ENCODE data around the gene TLCD3B.
A peak's percentile ranks its signal among the peaks of the same experiment; 100 is the strongest.

The TLCD3B gene, protein sequence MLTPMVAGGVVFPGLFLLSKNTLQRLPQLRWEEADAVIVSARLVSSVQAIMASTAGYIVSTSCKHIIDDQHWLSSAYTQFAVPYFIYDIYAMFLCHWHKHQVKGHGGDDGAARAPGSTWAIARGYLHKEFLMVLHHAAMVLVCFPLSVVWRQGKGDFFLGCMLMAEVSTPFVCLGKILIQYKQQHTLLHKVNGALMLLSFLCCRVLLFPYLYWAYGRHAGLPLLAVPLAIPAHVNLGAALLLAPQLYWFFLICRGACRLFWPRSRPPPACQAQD

DNA sequence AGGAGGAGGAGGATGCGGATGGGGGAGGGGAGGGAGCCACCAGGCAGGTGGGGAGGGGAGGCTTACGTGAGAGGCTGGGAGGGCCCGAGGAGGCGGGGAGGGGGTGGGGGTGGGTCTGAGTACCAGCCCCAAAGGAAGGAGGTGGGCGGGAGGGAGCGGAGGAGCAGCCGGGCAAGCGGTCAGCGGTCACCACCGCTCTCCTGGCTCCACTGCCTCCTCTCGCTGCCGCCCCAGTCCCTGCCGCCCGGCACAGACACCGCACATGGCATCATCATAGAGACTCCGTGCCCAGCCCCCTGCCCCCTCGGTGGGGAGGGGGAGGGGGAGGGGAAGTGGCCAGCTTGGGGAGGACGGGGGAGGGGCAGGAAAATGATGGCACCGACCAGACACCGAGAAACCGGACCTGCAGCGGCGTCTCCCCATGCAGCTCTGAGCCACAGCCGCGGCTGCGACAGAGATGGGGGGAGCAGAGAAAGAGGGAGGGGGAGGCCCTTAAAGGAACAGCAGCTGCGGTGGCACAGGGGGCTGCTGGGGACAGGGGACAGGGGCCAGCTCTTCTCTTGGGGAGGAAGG is at the start of gene TLCD3B:
TLCD3B (minus strand) TSS at position 431 of the 573 bp plus-strand sequence. CDS start 744 bp downstream, outside the sequence.
- DNase-seq: no peak

DNA sequence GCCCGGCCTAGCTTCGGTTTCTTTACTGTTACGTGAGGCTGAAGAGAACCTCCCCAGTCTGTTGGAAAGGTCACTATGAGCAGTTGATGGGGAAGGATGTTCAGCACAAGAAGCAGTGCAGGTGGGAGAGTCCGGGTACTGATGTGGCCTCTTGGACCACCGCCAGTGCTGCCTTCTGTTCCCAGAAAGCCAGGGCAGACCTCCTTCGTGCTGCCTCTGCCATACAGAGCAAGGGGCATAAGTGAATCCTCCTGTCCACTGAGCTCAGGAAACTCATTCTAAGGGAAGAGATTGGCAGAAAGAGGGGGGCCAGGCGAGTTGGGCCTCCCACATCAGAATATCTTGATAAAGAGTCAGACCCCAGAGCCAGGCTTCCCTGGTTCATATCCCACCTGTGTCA is 48.4 kb upstream of the TLCD3B start:
- no peak for DNase-seq

DNA sequence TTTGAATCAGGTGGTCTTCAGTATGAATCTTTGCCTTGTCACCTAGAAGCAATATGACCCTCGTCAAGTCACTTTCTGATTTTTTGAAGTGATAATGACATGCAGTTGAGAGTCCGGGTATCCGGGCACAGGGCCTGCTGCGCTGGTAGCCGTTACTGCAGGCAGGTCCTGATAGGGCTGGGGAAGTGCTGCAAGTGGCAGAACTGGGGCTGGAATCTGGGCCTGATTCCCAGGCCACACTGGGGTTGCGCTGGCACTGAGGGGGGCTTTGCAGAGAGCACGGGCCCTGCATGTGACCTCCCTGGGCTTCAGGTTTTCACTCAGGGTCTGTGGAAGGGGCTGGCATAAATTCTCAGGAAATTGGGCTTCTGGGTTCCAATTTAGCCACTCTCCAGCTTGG is 47.7 kb upstream of the TLCD3B start:
- no peak for DNase-seq

DNA sequence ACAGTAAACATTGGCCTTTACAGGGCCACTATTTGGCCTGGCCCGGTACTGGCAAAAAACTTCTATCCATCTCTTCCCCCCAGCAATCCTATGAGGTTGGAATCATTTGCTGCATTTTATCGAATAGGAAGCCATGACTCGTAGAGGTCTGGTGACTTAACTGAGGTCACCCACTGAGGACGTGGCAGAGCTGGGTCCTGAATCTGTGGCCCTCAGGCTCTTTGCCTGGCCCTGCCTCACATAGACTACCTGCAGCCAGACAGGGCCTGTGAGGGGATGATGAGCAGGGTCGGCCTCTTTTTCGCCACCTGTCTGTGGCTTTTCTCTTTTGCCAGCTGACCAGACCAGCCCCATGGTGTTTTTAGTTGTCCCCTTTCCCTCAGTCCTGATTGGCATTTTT is 46.6 kb upstream of the TLCD3B start:
- no peak for DNase-seq

DNA sequence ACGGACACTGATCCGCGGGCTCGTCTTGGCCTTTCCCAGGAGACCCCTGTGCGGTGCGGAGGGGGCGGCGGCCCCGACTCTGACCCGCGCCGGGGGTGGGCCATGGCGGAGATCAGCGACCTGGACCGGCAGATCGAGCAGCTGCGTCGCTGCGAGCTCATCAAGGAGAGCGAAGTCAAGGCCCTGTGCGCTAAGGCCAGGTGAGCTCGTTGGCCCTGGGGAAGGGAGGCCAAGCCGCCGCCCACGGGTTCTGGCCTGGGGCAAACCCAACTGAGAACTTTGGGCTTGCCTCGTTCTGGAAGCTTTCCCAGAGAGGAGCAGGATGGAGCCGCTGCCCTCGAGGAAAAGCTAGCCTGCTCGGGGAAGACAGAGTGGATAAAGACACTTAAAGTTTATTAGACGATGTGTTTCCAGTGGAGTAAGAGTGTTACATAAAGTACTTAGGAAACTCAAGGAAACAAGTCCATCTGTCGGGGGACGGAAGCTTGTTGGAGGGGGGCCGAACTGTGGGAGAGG is 45.3 kb upstream of the TLCD3B start:
- no peak for DNase-seq

DNA sequence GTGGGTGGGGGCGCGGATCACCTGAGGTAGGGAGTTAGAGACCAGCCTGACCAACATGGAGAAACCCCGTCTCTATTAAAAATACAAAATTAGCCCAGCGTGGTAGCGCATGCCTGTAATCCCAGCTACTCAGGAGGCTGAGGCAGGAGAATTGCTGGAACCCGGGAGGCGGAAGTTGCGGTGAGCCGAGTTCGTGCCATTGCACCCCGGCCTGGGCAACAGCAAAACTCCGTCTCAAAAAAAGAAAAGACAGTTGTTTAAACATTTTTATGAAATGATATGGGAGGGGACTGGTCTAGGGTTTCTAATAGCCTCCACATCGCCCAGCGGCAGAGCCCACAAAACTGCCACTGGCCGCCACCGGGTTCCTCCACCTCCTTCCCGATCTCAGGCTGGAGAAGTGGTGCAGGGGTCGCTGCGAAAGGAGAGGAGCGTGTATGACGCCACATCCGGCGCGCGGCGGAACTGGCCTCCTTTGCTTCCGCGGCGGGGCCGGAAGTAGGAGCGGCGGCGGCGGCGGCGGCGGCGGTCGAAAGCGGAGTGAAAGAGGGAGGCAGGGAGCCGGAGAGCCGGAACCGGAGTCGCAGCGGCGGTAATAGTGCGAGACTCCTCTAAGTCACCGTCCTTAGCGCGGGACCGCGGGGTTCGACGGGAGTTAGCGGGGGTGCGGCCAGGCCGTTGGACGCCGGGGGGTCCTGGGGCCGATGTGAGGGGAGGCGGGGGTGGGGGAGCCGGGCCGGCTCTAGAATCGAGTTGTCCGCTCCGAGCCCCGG is 44.6 kb upstream of the TLCD3B start, which contains the start of gene PPP4C:
PPP4C (plus strand) TSS at position 492 of the 773 bp plus-strand sequence. CDS start 384 bp downstream, outside the sequence.
- peak; percentile 68 for DNase-seq

DNA sequence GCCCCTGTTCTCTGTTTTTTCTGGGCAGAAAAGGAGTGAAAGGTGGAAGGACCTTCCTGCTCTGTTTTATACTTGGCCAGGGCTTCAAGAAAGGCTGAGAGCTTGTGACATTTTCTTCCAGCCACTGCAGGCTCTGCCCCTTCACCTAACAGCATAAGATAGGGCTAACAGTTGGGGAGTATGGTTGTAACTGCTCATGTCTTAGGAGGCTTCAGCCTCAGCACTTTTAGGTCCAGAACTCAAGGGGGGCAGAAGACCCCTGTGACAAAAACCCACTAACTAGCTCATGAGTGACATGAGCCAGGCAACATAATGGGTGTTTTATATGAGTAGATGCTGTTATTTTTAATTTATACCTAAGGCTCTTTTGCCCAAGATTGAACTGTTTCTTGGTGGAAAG is 39.4 kb upstream of the TLCD3B start:
- DNase-seq: no peak

DNA sequence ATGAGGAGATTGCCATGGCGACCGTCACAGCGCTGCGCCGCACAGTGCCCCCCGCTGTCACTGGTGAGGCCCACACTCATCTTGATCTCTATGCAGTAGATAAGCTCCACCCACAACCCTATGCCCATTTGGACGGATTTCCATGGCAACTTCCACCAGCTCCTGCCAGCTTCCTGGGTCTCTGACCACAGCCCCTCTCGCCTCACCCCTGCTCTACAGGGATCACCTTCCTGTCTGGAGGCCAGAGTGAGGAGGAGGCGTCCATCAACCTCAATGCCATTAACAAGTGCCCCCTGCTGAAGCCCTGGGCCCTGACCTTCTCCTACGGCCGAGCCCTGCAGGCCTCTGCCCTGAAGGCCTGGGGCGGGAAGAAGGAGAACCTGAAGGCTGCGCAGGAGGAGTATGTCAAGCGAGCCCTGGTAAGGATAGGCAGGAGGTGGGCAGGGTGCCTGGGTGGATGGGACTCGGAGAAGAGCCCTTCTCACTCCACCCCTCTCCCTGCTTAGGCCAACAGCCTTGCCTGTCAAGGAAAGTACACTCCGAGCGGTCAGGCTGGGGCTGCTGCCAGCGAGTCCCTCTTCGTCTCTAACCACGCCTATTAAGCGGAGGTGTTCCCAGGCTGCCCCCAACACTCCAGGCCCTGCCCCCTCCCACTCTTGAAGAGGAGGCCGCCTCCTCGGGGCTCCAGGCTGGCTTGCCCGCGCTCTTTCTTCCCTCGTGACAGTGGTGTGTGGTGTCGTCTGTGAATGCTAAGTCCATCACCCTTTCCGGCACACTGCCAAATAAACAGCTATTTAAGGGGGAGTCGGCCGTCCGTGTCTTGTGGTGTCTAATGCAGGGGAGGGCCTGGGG is 38.8 kb upstream of the TLCD3B start:
- DNase-seq: no peak

DNA sequence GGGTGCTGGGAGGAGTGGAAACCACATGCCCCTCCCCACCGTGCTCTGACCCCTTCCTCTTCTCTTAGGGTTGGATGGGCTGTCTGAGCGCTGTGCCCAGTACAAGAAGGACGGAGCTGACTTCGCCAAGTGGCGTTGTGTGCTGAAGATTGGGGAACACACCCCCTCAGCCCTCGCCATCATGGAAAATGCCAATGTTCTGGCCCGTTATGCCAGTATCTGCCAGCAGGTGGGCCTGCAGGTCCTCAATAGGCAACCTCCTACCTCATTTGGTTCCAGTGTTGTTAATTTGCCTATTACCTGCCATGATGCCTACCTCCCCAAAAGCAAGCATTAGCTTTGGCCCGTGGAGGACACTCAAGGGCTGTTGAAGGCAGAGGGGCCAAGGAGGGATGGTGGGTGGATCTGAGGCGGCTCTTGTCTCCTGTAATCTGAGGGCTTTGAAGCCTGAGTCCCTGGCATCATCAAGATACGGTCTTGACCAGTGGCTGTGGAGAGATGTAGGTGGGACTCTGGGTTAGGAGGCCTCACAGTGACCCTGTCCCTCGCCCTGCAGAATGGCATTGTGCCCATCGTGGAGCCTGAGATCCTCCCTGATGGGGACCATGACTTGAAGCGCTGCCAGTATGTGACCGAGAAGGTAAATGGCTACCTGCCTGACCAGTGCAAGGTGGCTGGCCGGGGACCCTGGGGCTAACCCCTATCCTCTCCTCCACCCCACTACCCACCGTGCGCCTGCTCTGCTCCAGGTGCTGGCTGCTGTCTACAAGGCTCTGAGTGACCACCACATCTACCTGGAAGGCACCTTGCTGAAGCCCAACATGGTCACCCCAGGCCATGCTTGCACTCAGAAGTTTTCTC is 37.9 kb upstream of the TLCD3B start:
- DNase-seq: no peak

DNA sequence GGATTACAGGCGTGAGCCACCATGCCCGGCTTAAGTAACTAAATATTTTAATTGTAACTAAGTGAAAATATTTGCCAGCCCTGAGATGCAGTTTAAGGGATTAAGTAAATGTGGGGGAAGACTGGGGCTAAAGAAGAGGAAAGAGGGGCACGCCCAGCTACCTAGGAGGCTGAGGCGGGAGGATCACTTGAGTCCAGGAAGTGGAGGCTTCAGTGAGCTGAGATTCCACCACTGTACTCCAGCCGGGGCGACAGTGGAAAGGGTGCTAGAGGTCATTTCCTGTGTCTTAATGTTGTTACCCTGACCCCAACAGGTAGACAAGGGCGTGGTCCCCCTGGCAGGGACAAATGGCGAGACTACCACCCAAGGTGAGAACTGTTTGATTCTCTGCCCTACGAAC is 37.3 kb upstream of the TLCD3B start:
- DNase-seq: no peak

DNA sequence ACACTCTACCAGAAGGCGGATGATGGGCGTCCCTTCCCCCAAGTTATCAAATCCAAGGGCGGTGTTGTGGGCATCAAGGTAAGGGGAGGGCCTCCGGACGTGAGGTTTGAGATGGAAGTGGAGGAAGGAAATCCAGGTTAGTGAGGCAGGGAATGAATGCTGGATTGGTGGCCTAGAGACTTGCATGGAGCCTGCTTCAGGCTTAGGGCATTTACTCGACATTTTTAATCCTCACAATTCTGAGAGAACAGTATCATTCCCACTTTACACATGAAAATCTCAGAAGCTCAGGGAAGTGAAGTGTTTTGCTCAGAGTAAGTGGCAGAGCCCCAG is 36.5 kb upstream of the TLCD3B start:
- no peak for DNase-seq

DNA sequence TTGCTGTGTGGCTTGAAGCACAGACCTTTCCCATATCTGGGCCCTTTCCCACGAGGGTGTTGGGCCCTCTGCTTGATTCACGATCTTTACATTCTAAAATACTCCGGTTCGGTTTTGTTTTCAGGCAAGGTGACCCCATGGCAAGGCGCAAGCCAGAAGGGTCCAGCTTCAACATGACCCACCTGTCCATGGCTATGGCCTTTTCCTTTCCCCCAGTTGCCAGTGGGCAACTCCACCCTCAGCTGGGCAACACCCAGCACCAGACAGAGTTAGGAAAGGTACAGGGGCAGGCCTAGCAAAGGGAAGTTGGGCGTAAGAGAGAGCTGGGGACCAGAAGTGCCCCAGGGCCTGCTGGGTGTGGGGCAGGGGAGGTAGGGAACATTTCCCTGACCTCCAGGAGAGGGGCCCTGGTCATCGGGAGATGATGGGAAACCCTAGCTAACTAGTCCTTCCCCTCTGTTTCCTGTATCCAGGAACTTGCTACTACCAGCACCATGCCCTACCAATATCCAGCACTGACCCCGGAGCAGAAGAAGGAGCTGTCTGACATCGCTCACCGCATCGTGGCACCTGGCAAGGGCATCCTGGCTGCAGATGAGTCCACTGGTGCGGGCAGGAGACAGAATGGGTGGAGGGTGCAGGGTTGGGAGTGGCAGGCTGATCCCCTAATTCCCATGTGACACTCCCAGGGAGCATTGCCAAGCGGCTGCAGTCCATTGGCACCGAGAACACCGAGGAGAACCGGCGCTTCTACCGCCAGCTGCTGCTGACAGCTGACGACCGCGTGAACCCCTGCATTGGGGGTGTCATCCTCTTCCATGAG is 35.9 kb upstream of the TLCD3B start:
- no peak for DNase-seq

DNA sequence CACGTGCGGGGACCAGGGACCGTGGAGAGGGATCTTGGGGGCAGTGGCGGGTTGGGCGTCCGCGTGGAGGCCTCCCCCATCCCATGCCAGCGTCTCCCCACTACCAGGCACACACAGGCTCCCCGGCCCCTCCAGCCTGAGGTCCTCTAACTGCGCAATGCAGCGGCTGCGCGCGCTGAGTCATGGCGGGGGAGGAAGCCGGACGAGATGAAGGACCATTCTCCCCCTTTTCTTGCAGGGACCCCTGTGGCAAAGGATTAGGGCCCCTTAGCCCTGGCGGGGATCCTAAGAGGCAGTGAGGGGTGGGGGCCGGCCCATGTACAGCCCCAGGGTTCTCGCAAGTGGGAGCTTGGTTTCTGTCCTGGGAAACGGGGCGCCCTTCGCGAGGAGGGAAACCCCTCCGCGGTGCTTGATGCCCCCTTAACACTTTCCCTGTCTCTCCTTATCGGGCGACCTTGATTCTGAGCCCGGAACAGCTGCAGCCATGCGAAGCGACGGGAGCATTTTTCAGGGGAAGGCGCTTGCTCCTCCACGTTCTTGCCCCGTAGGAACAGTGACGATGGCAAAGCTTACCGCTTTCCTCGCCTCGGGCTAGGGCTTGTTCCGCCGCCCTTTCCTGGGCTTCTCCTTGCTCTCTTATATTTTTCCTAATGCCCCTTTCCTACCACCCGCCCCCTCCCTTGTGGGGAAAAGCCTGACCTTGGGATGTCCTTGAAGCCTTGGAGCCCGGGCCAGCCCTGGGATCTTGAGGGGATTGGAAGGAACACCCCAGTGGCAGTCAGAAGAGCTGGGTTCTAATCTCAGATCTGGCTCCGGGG is 35.1 kb upstream of the TLCD3B start:
- no peak for DNase-seq

DNA sequence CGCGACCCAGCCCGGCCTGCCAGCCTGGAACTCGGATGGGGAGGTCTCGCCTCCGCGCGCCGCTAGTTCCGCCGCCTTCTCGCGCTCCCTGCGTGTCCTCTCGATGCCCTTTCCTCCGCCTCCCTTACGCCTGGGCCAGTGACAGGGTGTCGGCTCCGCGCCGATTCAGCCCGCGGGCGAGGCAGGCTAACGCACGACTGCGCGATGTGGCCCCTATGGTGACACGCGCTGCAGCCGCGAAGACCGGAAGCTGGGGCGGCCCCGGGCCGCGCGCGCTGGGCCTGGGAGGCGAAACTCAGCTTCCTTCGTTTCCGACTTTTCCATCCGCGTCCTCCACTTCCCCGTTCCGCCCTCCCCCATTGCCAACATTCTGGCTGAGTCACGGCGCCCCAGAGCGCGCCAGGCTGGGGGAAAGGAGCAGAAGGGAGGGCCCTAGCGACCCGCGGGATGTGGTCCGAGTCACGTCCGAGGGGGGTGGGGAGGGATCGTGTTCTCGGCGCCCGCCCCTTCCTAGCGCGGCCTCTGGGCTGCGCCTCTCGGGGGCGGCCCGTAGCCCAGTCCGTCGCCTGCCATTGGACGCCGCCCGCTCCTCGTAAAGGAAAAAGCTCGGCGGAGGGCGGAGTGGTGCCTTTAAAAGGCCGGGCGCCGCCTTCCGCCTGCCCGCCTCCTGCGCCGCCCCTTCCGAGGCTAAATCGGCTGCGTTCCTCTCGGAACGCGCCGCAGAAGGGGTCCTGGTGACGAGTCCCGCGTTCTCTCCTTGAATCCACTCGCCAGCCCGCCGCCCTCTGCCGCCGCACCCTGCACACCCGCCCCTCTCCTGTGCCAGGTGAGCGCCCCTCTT is 34.3 kb upstream of the TLCD3B start, which contains the start of gene ALDOA:
ALDOA (plus strand) TSS at position 659 of the 841 bp plus-strand sequence. CDS start 1,138 bp downstream, outside the sequence.
- peak; percentile 98 for DNase-seq

DNA sequence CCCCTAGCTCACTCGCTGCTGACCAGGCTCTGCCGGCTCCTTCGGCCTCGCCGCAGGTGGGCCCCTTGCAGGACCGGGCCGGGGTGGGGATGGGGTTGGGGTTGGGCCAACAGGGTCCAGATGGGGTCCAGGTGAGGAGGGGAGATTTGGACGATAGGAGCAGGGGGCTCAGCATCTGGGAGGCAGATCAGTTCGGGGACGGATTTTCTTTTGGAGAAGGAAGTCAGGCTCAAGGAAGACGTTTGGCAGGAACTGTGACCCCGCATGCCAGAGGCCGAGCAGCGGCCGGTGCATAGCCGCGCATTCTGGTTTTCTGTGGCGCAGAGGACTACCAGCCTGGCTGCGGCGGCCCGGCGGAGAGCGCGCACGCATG is 33.6 kb upstream of the TLCD3B start:
- no peak for DNase-seq

DNA sequence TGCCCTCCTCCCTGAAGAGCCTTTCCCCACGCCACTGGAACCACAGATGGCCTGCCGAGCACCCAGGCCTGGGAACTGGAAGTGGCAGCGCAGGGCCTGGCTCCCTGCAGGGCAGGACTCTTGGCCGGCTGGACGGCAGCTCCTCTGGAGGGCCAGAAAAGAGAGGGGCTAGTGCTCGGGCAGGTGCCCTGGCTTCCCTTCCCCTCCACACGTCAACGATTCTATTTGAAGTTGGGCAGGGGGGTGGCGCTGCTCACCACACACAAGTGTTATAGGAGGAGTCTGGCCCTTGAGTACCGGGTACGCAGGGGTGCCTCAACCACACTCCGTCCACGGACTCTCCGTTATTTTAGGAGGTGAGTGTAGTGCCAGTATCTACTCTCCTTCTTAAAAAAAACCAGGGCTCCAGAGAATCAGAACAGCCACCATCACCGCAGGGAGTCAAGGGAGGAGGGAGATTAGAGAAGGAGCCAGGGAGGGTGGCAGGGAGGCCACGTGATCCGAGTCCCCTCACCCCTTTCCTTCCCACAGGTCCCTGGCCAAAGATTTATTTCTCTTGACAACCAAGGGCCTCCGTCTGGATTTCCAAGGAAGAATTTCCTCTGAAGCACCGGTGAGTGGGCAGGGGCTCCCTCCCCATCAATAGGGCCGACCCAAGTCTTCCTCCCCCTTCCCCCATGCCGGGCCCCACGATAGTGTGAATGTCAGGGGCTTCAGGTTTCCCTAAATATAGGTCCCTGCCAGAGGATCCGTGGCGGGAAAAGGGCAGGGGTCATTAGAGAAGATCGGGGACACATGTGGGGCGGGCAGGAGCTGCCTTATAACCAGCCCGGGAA is 33.0 kb upstream of the TLCD3B start:
- no peak for DNase-seq

DNA sequence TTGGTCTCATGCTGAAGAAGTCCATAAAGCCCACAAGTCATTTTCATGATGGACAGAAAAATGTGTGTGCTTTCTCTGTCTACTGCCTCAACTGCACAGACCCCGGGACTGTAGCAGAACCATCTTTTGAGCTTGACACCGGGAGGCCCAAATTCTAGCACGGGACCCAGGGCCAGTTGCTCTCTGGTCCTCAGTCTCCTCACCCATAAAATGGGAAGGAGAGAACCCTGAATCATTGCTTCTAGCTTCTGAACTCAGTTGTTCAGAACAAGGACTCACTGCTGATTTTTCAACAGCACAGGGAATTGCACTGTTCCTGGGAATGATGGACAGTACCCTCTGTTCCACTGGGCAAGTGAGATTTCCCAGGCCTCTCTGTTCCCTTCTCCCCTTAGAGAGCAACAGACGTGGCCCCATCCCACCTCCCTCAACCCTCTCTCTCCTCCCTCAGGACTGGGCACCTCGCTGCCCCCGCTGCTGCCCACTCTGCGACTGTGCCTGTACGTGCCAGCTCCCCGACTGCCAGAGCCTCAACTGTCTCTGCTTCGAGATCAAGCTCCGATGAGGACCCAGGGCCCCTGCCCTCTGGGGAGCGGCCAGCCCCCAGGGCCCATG is 32.3 kb upstream of the TLCD3B start:
- no peak for DNase-seq

All from kidney glomerular epithelial cell (primary cell).